ENCODE data around the gene DYSF. TPM values are rescaled to one million over a fixed set of nuclear protein-coding genes. Genes with fewer than 3 reads are reported as not detected.

Gene DYSF
- polyA plus RNA-seq, 1 donor (not counting 4 experiments of a cell fraction or from before 2014, with no cell fraction given): 8.2 TPM

- no peak overlapping the region for H3K4me2 ChIP-seq (ENCODE audit: control insufficient read depth, extremely low read depth, insufficient read depth, low read depth, low read length)
- H3K36me3 ChIP-seq (ENCODE audit: control insufficient read depth in 2 of 2, extremely low read depth in 1 of 2, insufficient read depth in 2 of 2, low read length in 2 of 2): no peaks in the 10 kb centered on the region
- no peaks in the 10 kb centered on the region for H3K9me3 ChIP-seq (ENCODE audit: control insufficient read depth, low read depth, low read length)
- FAIRE-seq: no peak
- TF ChIP-seq CTCF (optimal IDR thresholded peaks at IDR 0.05 in 1 of 3, IDR thresholded peaks at IDR 0.05 in 1 of 3, conservative IDR thresholded peaks at IDR 0.05 in 1 of 3; ENCODE audit: extremely low read depth in 1 of 3, insufficient read depth in 2 of 3, low read length in 3 of 3) (no peak), EZH2 (IDR thresholded peaks at IDR 0.05; ENCODE audit: low read length) (no peak)
- H3K9me1 ChIP-seq (ENCODE audit: control insufficient read depth, extremely low read depth, insufficient read depth, low read length): no peaks in the 10 kb centered on the region
- no peak overlapping the region for H3K4me3 ChIP-seq (ENCODE audit: control insufficient read depth in 2 of 3, extremely low read depth in 1 of 3, insufficient read depth in 2 of 3, low read depth in 1 of 3, low read length in 3 of 3)
- H3K4me1 ChIP-seq (ENCODE audit: control insufficient read depth, extremely low read depth, insufficient read depth, low read length): no peaks in the 10 kb centered on the region
- no peak overlapping the region for H3K9ac ChIP-seq (ENCODE audit: control insufficient read depth, extremely low read depth, insufficient read depth, low read length)
- no peak for DNase-seq (ENCODE audit: low read depth, low spot score)
- no peak overlapping the region for H3K27ac ChIP-seq (ENCODE audit: control insufficient read depth, insufficient read depth, low read length)
- no peaks in the 10 kb centered on the region for H3K79me2 ChIP-seq (ENCODE audit: control insufficient read depth, insufficient read depth, low read length)
- dilution Hi-C loops (cut with MboI; ENCODE audit: extremely low pct_ligation_motif_present, low sequenced_read_pairs): no loop called here
- no peaks in the 10 kb centered on the region for H4K20me1 ChIP-seq (ENCODE audit: control insufficient read depth, extremely low read depth, insufficient read depth, low read length)
- H3K27me3 ChIP-seq (ENCODE audit: control insufficient read depth, extremely low read depth, insufficient read depth, low read length): peaks cover 5% of the 10 kb centered on the region
- no peak overlapping the region for H2AFZ ChIP-seq (ENCODE audit: control insufficient read depth, low read length)
Observed at GRCh38 chr2:71607151-71607889, 154.0 kb downstream of the DYSF start.

DNA sequence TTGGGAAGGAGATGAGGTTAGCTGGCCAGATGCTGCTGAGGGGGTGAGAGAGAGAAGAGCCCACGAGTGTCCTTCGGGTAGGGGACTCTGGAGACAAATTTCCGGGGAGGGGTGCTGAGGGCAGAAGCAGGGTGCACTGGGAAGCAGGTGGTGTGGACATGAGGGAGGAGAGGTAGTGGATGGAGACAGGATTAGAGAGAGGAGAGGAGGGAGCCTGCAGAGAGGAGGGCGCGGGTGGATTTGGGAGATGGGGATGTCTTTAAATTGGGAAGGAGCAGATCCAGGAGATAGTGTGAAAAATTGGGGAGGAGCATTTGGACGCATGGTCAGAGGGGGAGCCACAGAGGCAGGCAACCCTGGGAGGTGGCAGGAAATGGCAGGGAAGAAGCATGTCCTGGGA, 154.7 kb downstream of the DYSF start:
- Histone ChIP-seq H3K36me3 (ENCODE audit: control insufficient read depth in 2 of 2, extremely low read depth in 1 of 2, insufficient read depth in 2 of 2, low read length in 2 of 2) (no peaks in the 10 kb centered on the region), H4K20me1 (ENCODE audit: control insufficient read depth, extremely low read depth, insufficient read depth, low read length) (no peaks in the 10 kb centered on the region), H3K4me1 (ENCODE audit: control insufficient read depth, extremely low read depth, insufficient read depth, low read length) (no peaks in the 10 kb centered on the region), H3K9me3 (ENCODE audit: control insufficient read depth, low read depth, low read length) (no peaks in the 10 kb centered on the region), H3K4me2 (ENCODE audit: control insufficient read depth, extremely low read depth, insufficient read depth, low read depth, low read length) (no peak overlapping the region), H3K79me2 (ENCODE audit: control insufficient read depth, insufficient read depth, low read length) (no peaks in the 10 kb centered on the region), H3K4me3 (ENCODE audit: control insufficient read depth in 2 of 3, extremely low read depth in 1 of 3, insufficient read depth in 2 of 3, low read depth in 1 of 3, low read length in 3 of 3) (no peak overlapping the region), H3K27ac (ENCODE audit: control insufficient read depth, insufficient read depth, low read length) (no peak overlapping the region), H3K9ac (ENCODE audit: control insufficient read depth, extremely low read depth, insufficient read depth, low read length) (no peak overlapping the region), H2AFZ (ENCODE audit: control insufficient read depth, low read length) (no peak overlapping the region), H3K9me1 (ENCODE audit: control insufficient read depth, extremely low read depth, insufficient read depth, low read length) (no peaks in the 10 kb centered on the region), H3K27me3 (ENCODE audit: control insufficient read depth, extremely low read depth, insufficient read depth, low read length) (peaks cover 4% of the 10 kb centered on the region)
- FAIRE-seq: no peak
- DNase-seq (ENCODE audit: low read depth, low spot score): no peak
- TF ChIP-seq EZH2 (IDR thresholded peaks at IDR 0.05; ENCODE audit: low read length) (no peak), CTCF (optimal IDR thresholded peaks at IDR 0.05 in 1 of 3, IDR thresholded peaks at IDR 0.05 in 1 of 3, conservative IDR thresholded peaks at IDR 0.05 in 1 of 3; ENCODE audit: extremely low read depth in 1 of 3, insufficient read depth in 2 of 3, low read length in 3 of 3) (no peak)
- dilution Hi-C loops (cut with MboI; ENCODE audit: extremely low pct_ligation_motif_present, low sequenced_read_pairs): no loop called here

All from keratinocyte (primary cell).